Measurements from ENCODE around the gene DDX1. TPM values are rescaled to one million over a fixed set of nuclear protein-coding genes. Genes with fewer than 3 reads are reported as not detected.

Gene DDX1
- total RNA-seq, 1 experiment from 2014 or later = 115 TPM

- TF ChIP-seq GRHL2 (CRISPR knock-in tag; IDR thresholded peaks at IDR 0.05; ENCODE audit: insufficient replicate concordance, severe bottlenecking) (no peak), ZNF121 (CRISPR knock-in tag; IDR thresholded peaks at IDR 0.05) (no peak), NFATC4 (CRISPR knock-in tag; IDR thresholded peaks at IDR 0.05) (no peak), JAZF1 (CRISPR knock-in tag; IDR thresholded peaks at IDR 0.05) (no peak), ZNF138 (CRISPR knock-in tag; conservative IDR thresholded peaks at IDR 0.05) (no peak), EMX1 (CRISPR knock-in tag; IDR thresholded peaks at IDR 0.05) (no peak), ATF6 (CRISPR knock-in tag; IDR thresholded peaks at IDR 0.05) (no peak)
- TF ChIP-seq, protein P1, sequence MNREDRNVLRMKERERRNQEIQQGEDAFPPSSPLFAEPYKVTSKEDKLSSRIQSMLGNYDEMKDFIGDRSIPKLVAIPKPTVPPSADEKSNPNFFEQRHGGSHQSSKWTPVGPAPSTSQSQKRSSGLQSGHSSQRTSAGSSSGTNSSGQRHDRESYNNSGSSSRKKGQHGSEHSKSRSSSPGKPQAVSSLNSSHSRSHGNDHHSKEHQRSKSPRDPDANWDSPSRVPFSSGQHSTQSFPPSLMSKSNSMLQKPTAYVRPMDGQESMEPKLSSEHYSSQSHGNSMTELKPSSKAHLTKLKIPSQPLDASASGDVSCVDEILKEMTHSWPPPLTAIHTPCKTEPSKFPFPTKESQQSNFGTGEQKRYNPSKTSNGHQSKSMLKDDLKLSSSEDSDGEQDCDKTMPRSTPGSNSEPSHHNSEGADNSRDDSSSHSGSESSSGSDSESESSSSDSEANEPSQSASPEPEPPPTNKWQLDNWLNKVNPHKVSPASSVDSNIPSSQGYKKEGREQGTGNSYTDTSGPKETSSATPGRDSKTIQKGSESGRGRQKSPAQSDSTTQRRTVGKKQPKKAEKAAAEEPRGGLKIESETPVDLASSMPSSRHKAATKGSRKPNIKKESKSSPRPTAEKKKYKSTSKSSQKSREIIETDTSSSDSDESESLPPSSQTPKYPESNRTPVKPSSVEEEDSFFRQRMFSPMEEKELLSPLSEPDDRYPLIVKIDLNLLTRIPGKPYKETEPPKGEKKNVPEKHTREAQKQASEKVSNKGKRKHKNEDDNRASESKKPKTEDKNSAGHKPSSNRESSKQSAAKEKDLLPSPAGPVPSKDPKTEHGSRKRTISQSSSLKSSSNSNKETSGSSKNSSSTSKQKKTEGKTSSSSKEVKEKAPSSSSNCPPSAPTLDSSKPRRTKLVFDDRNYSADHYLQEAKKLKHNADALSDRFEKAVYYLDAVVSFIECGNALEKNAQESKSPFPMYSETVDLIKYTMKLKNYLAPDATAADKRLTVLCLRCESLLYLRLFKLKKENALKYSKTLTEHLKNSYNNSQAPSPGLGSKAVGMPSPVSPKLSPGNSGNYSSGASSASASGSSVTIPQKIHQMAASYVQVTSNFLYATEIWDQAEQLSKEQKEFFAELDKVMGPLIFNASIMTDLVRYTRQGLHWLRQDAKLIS (CRISPR knock-in tag; IDR thresholded peaks at IDR 0.05; ENCODE audit: borderline replicate concordance) = no peak
- Mint-ChIP-seq H3K4me1 (peaks cover 7% of the 10 kb centered on the region), H3K27me3 (ENCODE audit: low read depth) (no peaks in the 10 kb centered on the region; the same call in 1 of the 2 replicates), H3K27ac (no peak overlapping the region), H3K9me3 (peaks cover 20% of the 10 kb centered on the region), H3K4me3 (no peak overlapping the region), H3K36me3 (peaks cover 11% of the 10 kb centered on the region)
- DNase-seq (ENCODE audit: low spot score) (no peak), ATAC-seq (peak; percentile 42)
- ChIA-PET POLR2A (interaction anchor here (0.6 kb wide), 1 partner anchor 843 kb away, joined by 3 read pairs; no protein-coding TSS in a partner anchor), CTCF (no interaction called here)
Observed at GRCh38 chr2:15675456-15676195, 84.0 kb downstream of the DDX1 start.

DNA sequence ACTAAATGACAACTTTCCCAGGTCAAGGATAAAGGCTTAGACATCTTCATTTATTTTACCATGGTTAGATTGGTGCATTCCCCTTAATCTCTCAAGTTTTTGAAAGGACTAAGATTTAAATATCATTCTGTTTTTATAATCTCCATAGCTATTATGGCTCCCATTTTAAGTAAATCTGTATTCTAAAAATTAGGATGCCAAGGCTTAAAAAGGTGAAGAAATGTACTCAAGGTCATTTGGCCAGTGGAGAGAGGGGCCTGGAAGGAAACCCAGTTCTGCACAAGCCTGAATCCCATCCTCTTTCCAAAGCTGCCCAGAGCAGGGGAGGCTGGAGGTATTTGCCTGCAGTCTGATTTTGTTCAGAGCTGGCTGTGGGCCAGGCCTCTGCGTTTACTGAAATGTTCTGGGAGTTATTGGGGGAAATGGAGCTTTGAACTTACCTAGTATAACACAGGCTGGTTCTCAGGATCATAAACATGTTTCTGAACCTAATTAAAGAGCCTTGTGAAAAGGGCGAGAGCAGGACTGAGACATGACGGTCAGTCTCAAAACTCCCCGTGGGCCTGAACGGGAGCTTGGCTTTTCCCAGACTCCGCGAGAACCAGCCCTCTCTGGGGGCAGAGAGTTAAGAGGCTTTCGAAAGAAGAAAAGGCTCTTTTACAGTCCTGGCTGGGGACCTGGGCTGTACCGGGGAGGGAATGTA lies 85.6 kb downstream of the DDX1 start:
- H3K27ac Mint-ChIP-seq = no peak overlapping the region

More for the DNA sequence above, 85.6 kb downstream of the DDX1 start:
- ATAC-seq (no peak; the same call in 1 of the 2 replicates), DNase-seq (ENCODE audit: low spot score) (no peak)
- peaks cover 26% of the 10 kb centered on the region for H3K9me3 Mint-ChIP-seq
- H3K36me3 Mint-ChIP-seq = peaks cover 12% of the 10 kb centered on the region
- TF ChIP-seq TEAD4 (CRISPR knock-in tag; IDR thresholded peaks at IDR 0.05) = no peak
- no peak for TF ChIP-seq SMAD3 (CRISPR knock-in tag; IDR thresholded peaks at IDR 0.05; ENCODE audit: borderline replicate concordance)
- TF ChIP-seq, protein P2, sequence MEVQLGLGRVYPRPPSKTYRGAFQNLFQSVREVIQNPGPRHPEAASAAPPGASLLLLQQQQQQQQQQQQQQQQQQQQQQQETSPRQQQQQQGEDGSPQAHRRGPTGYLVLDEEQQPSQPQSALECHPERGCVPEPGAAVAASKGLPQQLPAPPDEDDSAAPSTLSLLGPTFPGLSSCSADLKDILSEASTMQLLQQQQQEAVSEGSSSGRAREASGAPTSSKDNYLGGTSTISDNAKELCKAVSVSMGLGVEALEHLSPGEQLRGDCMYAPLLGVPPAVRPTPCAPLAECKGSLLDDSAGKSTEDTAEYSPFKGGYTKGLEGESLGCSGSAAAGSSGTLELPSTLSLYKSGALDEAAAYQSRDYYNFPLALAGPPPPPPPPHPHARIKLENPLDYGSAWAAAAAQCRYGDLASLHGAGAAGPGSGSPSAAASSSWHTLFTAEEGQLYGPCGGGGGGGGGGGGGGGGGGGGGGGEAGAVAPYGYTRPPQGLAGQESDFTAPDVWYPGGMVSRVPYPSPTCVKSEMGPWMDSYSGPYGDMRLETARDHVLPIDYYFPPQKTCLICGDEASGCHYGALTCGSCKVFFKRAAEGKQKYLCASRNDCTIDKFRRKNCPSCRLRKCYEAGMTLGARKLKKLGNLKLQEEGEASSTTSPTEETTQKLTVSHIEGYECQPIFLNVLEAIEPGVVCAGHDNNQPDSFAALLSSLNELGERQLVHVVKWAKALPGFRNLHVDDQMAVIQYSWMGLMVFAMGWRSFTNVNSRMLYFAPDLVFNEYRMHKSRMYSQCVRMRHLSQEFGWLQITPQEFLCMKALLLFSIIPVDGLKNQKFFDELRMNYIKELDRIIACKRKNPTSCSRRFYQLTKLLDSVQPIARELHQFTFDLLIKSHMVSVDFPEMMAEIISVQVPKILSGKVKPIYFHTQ (CRISPR knock-in tag; IDR thresholded peaks at IDR 0.05) = no peak
- TF ChIP-seq SOX15 (CRISPR knock-in tag; IDR thresholded peaks at IDR 0.05) = no peak
- TF ChIP-seq FOXJ3 (CRISPR knock-in tag; IDR thresholded peaks at IDR 0.05; ENCODE audit: borderline replicate concordance) = no peak
- TF ChIP-seq, protein P3, sequence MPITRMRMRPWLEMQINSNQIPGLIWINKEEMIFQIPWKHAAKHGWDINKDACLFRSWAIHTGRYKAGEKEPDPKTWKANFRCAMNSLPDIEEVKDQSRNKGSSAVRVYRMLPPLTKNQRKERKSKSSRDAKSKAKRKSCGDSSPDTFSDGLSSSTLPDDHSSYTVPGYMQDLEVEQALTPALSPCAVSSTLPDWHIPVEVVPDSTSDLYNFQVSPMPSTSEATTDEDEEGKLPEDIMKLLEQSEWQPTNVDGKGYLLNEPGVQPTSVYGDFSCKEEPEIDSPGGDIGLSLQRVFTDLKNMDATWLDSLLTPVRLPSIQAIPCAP (CRISPR knock-in tag; IDR thresholded peaks at IDR 0.05) = no peak
- no peak for TF ChIP-seq MYBL2 (CRISPR knock-in tag; IDR thresholded peaks at IDR 0.05)
- no peak for TF ChIP-seq PREB (CRISPR knock-in tag; IDR thresholded peaks at IDR 0.05; ENCODE audit: borderline replicate concordance)
- no peak for TF ChIP-seq SMAD4 (CRISPR knock-in tag; IDR thresholded peaks at IDR 0.05)
- ChIA-PET POLR2A (no interaction called here), CTCF (no interaction called here)
- no peaks in the 10 kb centered on the region; the same call in 1 of the 2 replicates for H3K27me3 Mint-ChIP-seq (ENCODE audit: low read depth)
- H3K4me1 Mint-ChIP-seq = peaks cover 7% of the 10 kb centered on the region
- no peak overlapping the region for H3K4me3 Mint-ChIP-seq

Data from WTC11 (cell line).